ENCODE measurements around the gene CRACR2B. TPM values are rescaled to one million over a fixed set of nuclear protein-coding genes. Genes with fewer than 3 reads are reported as not detected.
A peak's percentile ranks its signal among the peaks of the same experiment; 100 is the strongest.

CRACR2B gene
- total and polyA plus RNA-seq, 2 of the 13 experiments (the other 11 are each of a cell fraction or from before 2014, with no cell fraction given): 14.9 to 21.0 TPM

DNA sequence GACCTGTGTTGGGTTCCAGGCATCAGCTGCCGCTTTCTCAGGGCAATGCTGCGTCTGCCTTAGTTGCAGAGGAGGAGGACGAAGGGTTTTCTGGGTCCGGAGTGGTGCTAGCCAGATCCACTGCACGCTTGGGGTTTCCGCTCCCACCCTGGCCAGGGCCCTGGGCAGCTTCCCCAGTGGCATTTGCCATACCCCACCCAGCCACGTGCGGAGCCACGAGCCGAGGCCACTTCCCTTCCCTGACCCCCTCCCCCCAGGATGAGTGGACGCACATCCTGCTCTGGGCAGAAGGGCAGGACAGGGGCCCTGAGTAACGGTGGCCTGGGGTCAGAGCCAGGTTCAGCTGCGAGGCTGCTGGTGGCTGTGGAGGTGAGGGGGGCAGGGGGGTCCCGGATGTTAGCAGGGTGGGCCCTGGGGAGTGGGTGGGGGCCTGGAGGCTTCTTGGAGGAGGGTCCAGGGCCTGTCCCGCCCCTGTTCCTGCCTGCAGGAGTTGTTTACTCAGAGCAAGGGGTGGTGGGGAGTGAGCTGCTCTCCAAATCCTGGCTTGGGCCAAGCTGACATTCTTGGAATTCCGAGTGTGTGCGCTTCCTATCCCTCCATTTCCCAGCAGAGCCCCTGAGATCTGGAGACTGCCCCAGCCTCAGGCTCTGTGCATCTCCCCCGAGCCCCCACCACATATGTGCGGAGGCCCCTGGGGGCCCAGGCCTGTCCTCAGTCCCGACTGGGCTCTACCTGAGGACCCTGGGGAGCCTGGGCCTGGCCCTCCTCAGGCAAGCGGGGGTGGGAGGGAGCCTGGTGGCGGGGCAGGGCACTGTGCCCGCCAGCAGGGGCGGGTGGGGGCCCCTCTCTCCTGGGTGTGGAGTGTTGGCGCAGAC, 16.3 kb downstream of the CRACR2B start (continued):
- TF ChIP-seq ZNF335 (CRISPR knock-in tag; IDR thresholded peaks at IDR 0.05) (peak; percentile 56; the same call in 1 of the 2 replicates), ZBTB38 (CRISPR knock-in tag; IDR thresholded peaks at IDR 0.05) (peak; percentile 82), ZNF75D (CRISPR knock-in tag; IDR thresholded peaks at IDR 0.05; ENCODE audit: borderline replicate concordance) (no peak), ZNF264 (CRISPR knock-in tag; IDR thresholded peaks at IDR 0.05) (no peak), ZNF674 (CRISPR knock-in tag; IDR thresholded peaks at IDR 0.05; ENCODE audit: low read depth) (no peak), YEATS4 (CRISPR knock-in tag; IDR thresholded peaks at IDR 0.05; ENCODE audit: borderline replicate concordance) (no peak; the same call in 1 of the 2 replicates), FOXC1 (CRISPR knock-in tag; IDR thresholded peaks at IDR 0.05; ENCODE audit: borderline replicate concordance) (0 out of 2 replicates have a peak, but pooled peaks have one; percentile 12), ZNF484 (CRISPR knock-in tag; IDR thresholded peaks at IDR 0.05; ENCODE audit: borderline replicate concordance, low read depth) (no peak), ZNF619 (CRISPR knock-in tag; IDR thresholded peaks at IDR 0.05) (no peak), ZFY (CRISPR knock-in tag; IDR thresholded peaks at IDR 0.05) (peak; percentile 34; the same call in 1 of the 2 replicates), RBM39 (IDR thresholded peaks at IDR 0.05; ENCODE audit: low read depth, low read length, poor library complexity, severe bottlenecking) (no peak), GABPB1 (CRISPR knock-in tag; IDR thresholded peaks at IDR 0.05) (peak; percentile 83)
- TF ChIP-seq, protein P1, sequence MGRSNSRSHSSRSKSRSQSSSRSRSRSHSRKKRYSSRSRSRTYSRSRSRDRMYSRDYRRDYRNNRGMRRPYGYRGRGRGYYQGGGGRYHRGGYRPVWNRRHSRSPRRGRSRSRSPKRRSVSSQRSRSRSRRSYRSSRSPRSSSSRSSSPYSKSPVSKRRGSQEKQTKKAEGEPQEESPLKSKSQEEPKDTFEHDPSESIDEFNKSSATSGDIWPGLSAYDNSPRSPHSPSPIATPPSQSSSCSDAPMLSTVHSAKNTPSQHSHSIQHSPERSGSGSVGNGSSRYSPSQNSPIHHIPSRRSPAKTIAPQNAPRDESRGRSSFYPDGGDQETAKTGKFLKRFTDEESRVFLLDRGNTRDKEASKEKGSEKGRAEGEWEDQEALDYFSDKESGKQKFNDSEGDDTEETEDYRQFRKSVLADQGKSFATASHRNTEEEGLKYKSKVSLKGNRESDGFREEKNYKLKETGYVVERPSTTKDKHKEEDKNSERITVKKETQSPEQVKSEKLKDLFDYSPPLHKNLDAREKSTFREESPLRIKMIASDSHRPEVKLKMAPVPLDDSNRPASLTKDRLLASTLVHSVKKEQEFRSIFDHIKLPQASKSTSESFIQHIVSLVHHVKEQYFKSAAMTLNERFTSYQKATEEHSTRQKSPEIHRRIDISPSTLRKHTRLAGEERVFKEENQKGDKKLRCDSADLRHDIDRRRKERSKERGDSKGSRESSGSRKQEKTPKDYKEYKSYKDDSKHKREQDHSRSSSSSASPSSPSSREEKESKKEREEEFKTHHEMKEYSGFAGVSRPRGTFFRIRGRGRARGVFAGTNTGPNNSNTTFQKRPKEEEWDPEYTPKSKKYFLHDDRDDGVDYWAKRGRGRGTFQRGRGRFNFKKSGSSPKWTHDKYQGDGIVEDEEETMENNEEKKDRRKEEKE (IDR thresholded peaks at IDR 0.05): no peak
- TF ChIP-seq, protein P2, sequence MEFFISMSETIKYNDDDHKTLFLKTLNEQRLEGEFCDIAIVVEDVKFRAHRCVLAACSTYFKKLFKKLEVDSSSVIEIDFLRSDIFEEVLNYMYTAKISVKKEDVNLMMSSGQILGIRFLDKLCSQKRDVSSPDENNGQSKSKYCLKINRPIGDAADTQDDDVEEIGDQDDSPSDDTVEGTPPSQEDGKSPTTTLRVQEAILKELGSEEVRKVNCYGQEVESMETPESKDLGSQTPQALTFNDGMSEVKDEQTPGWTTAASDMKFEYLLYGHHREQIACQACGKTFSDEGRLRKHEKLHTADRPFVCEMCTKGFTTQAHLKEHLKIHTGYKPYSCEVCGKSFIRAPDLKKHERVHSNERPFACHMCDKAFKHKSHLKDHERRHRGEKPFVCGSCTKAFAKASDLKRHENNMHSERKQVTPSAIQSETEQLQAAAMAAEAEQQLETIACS (CRISPR knock-in tag; IDR thresholded peaks at IDR 0.05): no peak
- TF ChIP-seq, protein P3, sequence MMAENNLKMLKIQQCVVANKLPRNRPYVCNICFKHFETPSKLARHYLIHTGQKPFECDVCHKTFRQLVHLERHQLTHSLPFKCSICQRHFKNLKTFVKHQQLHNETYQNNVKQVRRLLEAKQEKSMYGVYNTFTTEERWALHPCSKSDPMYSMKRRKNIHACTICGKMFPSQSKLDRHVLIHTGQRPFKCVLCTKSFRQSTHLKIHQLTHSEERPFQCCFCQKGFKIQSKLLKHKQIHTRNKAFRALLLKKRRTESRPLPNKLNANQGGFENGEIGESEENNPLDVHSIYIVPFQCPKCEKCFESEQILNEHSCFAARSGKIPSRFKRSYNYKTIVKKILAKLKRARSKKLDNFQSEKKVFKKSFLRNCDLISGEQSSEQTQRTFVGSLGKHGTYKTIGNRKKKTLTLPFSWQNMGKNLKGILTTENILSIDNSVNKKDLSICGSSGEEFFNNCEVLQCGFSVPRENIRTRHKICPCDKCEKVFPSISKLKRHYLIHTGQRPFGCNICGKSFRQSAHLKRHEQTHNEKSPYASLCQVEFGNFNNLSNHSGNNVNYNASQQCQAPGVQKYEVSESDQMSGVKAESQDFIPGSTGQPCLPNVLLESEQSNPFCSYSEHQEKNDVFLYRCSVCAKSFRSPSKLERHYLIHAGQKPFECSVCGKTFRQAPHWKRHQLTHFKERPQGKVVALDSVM (CRISPR knock-in tag; IDR thresholded peaks at IDR 0.05): peak; percentile 16; the same call in 1 of the 2 replicates
- TF ChIP-seq, protein P4, sequence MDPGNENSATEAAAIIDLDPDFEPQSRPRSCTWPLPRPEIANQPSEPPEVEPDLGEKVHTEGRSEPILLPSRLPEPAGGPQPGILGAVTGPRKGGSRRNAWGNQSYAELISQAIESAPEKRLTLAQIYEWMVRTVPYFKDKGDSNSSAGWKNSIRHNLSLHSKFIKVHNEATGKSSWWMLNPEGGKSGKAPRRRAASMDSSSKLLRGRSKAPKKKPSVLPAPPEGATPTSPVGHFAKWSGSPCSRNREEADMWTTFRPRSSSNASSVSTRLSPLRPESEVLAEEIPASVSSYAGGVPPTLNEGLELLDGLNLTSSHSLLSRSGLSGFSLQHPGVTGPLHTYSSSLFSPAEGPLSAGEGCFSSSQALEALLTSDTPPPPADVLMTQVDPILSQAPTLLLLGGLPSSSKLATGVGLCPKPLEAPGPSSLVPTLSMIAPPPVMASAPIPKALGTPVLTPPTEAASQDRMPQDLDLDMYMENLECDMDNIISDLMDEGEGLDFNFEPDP (CRISPR knock-in tag; conservative IDR thresholded peaks at IDR 0.05): 0 out of 2 replicates have a peak, but pooled peaks have one; percentile 18
- TF ChIP-seq, protein P5, sequence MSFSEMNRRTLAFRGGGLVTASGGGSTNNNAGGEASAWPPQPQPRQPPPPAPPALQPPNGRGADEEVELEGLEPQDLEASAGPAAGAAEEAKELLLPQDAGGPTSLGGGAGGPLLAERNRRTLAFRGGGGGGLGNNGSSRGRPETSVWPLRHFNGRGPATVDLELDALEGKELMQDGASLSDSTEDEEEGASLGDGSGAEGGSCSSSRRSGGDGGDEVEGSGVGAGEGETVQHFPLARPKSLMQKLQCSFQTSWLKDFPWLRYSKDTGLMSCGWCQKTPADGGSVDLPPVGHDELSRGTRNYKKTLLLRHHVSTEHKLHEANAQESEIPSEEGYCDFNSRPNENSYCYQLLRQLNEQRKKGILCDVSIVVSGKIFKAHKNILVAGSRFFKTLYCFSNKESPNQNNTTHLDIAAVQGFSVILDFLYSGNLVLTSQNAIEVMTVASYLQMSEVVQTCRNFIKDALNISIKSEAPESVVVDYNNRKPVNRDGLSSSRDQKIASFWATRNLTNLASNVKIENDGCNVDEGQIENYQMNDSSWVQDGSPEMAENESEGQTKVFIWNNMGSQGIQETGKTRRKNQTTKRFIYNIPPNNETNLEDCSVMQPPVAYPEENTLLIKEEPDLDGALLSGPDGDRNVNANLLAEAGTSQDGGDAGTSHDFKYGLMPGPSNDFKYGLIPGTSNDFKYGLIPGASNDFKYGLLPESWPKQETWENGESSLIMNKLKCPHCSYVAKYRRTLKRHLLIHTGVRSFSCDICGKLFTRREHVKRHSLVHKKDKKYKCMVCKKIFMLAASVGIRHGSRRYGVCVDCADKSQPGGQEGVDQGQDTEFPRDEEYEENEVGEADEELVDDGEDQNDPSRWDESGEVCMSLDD (CRISPR knock-in tag; IDR thresholded peaks at IDR 0.05; ENCODE audit: borderline replicate concordance): no peak

Measured in HepG2 (cell line).